Measurements from ENCODE around the gene CHAC1. TPM values are rescaled to one million over a fixed set of nuclear protein-coding genes. Genes with fewer than 3 reads are reported as not detected.

CHAC1 gene
- polyA plus RNA-seq, 1 experiment: 155 TPM

DNA sequence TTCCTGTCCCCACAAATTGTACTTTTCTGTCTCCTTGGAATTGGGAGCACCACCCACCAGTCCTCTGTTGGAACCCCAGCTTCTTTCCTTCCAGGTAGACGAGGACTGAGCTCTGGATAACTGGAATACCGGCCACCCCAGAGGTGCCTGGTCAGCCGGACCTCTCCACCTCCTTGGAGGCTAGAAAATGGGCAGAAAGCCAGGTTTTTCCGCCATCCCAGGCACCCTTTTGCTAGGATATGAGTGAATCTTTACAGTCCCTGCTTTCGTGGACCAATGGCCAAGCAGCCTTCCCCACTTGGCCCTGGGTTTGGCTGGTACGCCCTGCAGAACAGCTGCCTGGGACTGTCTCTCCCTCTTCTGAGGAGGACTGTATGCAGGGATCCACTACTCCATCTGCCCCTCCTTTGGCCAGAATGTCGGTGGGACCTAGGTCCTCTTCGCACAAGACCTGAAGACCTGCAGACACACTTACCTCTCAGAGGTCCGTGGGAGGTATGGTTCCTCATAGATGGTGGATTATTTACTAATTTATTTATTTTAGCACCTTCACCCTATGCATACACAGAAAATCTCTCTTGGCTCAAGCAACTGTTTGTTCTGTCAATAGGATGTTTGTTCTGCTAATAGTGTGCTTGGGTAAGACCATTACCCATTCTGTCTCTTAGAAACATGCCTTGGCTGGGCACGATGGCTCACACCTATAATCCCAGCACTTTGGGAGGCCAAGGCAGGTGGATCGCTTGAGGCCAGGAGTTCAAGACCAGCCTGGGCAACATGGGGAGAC, 8.6 kb upstream of the CHAC1 start:
- no peaks in the 10 kb centered on the region for H3K36me3 ChIP-seq (ENCODE audit: control insufficient read depth, insufficient read depth, low read length)
- ChIA-PET POLR2A (no interaction called here), CTCF (interaction anchor here (1.4 to 9.5 kb wide), 3 partner anchors 7 to 240 kb away, joined by 3 to 142 read pairs (median 77); partner anchors contain the start of gene CHAC1)
- no peaks in the 10 kb centered on the region for H3K27me3 ChIP-seq (ENCODE audit: control insufficient read depth, insufficient read depth, low read length)
- no peak for DNase-seq (ENCODE audit: low read depth)
- TF ChIP-seq, protein P1, sequence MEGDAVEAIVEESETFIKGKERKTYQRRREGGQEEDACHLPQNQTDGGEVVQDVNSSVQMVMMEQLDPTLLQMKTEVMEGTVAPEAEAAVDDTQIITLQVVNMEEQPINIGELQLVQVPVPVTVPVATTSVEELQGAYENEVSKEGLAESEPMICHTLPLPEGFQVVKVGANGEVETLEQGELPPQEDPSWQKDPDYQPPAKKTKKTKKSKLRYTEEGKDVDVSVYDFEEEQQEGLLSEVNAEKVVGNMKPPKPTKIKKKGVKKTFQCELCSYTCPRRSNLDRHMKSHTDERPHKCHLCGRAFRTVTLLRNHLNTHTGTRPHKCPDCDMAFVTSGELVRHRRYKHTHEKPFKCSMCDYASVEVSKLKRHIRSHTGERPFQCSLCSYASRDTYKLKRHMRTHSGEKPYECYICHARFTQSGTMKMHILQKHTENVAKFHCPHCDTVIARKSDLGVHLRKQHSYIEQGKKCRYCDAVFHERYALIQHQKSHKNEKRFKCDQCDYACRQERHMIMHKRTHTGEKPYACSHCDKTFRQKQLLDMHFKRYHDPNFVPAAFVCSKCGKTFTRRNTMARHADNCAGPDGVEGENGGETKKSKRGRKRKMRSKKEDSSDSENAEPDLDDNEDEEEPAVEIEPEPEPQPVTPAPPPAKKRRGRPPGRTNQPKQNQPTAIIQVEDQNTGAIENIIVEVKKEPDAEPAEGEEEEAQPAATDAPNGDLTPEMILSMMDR (IDR thresholded peaks at IDR 0.05; ENCODE audit: insufficient read depth, low read depth, low read length): no peak
- no peak overlapping the region for H3K4me3 ChIP-seq (ENCODE audit: low read depth, low read length)

DNA sequence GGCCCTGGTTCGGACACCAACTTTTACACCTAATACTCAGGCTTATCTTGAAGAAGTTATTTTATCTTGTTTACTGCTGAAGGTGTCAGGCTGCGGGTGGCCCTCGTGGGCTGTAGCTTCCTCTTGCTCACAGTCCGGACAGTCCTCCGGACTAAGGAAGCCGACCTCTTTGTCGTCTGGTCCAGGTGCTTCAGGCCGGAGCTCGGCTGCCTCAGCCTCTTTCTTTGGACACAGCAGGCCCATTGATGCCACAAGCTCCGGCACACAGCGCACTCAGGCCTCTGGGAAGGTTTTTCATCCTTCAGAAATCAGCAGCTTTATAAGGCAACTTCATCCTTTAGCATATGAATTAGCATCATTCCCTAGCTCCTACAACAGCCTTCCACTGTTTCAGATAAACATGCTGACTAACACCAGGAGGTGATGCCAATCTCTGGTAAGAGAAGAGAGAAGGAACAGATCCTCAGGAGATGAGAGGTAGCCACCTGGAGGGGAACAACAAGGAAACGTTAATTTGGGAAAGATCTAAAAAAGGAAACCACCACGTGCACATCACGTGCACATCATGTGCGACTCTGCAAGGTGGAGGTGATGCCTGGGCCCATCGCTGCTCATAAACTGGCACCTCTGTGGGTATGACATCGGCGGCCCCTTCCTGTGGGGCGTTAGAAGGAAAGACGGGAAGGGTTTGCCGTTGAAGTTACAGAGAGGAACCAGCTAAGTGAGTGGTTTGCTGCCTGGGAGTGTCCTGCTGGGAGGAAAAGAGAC, 4.4 kb upstream of the CHAC1 start:
- POLR2A ChIA-PET: no interaction called here
- DNase-seq (ENCODE audit: low read depth): no peak
- Histone ChIP-seq H3K4me3 (ENCODE audit: low read depth, low read length) (no peak overlapping the region), H3K36me3 (ENCODE audit: control insufficient read depth, insufficient read depth, low read length) (no peaks in the 10 kb centered on the region), H3K27me3 (ENCODE audit: control insufficient read depth, insufficient read depth, low read length) (no peaks in the 10 kb centered on the region)
- CTCF ChIA-PET: interaction anchor here (0.6 to 7.8 kb wide), 6 partner anchors 7 to 183 kb away, joined by 4 to 77 read pairs (median 7); partner anchors contain the start of gene DLL4
- TF ChIP-seq, protein P1 (IDR thresholded peaks at IDR 0.05; ENCODE audit: insufficient read depth, low read depth, low read length): no peak

DNA sequence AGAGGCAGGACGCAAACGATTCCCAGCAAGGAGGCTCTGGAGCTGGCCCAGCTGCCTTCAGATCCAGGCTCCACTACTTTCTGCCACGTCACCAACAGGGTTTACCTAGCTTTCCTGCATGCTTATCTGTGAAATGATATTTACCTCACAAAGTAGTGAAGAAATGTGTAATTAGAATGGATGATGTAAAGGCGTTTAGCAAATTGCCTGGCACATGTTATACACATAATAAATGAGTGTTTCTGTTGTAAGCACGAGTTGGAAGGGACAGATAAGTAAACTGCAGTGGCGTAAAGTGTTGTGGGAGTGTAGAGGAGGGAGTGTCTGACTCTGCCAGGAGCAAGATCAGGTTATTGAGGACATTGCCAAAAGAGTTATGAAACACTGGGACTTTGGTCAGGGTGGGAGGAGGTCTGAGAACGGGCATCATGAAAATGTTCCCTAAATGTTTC, 3.5 kb upstream of the CHAC1 start:
- no peaks in the 10 kb centered on the region for H3K27me3 ChIP-seq (ENCODE audit: control insufficient read depth, insufficient read depth, low read length)
- POLR2A ChIA-PET: interaction anchor here (0.7 kb wide), 1 partner anchor 26 kb away, joined by 9 read pairs; no protein-coding TSS in a partner anchor
- TF ChIP-seq, protein P1 (IDR thresholded peaks at IDR 0.05; ENCODE audit: insufficient read depth, low read depth, low read length): no peak
- H3K36me3 ChIP-seq (ENCODE audit: control insufficient read depth, insufficient read depth, low read length): no peaks in the 10 kb centered on the region
- no peak overlapping the region for H3K4me3 ChIP-seq (ENCODE audit: low read depth, low read length)
- no peak for DNase-seq (ENCODE audit: low read depth)
- CTCF ChIA-PET: interaction anchor here (1.3 to 7.8 kb wide), 3 partner anchors 8 to 72 kb away, joined by 5 to 77 read pairs (median 9); no protein-coding TSS in a partner anchor

DNA sequence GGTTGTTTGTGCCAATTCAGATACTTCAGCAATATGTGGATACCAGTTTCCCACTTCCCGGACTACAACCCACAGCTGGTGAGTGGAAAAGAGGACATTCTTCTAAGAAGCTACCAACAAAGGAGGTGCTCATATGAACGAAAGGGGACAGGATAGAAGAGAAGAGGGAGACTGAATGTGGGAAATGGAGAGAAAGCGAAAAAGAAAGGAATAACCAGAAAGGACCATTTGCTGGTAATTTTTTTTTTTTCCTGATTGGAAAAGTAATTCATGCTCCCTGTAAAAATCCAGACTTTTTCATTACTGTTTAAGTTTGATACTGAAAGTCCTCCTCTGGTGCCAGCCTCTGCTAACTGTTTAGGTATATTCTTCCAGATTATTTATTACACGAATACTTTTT, 1.5 kb upstream of the CHAC1 start:
- DNase-seq (ENCODE audit: low read depth): no peak
- TF ChIP-seq, protein P1 (IDR thresholded peaks at IDR 0.05; ENCODE audit: insufficient read depth, low read depth, low read length): no peak
- no peaks in the 10 kb centered on the region for H3K27me3 ChIP-seq (ENCODE audit: control insufficient read depth, insufficient read depth, low read length)
- H3K4me3 ChIP-seq (ENCODE audit: low read depth, low read length): no peak overlapping the region
- POLR2A ChIA-PET: no interaction called here
- peaks cover 16% of the 10 kb centered on the region for H3K36me3 ChIP-seq (ENCODE audit: control insufficient read depth, insufficient read depth, low read length)
- CTCF ChIA-PET: interaction anchor here (0.6 to 7.8 kb wide), 4 partner anchors 10 to 91 kb away, joined by 3 to 77 read pairs (median 3); partner anchors contain the start of gene VPS18
